GM12874 (cell line): ENCODE results near the gene BYSL.

Experiments used
- TF ChIP-seq, protein P1 (sequence below): IDR thresholded peaks from 2 replicates; pipeline ENCODE4 v1.5.1; 2011; ENCODE audit warnings: low read depth, mild to moderate bottlenecking, control low read depth, low read length, moderate library complexity; ENCODE audit not compliant: insufficient read depth

BYSL gene

DNA sequence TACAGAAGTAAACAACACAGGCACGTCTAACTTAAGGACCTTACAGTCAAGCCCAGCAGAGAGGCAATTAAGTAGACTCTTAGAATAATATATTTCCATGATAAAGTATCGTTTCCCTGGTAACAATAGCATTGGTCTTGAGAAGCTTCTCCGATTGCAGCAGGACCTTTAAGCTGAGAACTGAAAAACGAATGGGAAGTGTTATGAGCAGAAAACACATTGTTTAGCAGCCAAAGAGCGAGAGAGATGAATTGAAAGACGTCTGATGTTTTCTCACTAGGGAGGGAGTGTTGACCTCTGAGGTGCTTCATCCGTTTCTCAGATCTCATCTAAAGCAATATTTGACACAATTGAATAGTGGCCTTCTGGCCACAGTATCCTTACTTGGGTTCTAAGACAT lies 855 bp downstream of the BYSL start:
- TF ChIP-seq, protein P1, sequence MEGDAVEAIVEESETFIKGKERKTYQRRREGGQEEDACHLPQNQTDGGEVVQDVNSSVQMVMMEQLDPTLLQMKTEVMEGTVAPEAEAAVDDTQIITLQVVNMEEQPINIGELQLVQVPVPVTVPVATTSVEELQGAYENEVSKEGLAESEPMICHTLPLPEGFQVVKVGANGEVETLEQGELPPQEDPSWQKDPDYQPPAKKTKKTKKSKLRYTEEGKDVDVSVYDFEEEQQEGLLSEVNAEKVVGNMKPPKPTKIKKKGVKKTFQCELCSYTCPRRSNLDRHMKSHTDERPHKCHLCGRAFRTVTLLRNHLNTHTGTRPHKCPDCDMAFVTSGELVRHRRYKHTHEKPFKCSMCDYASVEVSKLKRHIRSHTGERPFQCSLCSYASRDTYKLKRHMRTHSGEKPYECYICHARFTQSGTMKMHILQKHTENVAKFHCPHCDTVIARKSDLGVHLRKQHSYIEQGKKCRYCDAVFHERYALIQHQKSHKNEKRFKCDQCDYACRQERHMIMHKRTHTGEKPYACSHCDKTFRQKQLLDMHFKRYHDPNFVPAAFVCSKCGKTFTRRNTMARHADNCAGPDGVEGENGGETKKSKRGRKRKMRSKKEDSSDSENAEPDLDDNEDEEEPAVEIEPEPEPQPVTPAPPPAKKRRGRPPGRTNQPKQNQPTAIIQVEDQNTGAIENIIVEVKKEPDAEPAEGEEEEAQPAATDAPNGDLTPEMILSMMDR, result no peak

DNA sequence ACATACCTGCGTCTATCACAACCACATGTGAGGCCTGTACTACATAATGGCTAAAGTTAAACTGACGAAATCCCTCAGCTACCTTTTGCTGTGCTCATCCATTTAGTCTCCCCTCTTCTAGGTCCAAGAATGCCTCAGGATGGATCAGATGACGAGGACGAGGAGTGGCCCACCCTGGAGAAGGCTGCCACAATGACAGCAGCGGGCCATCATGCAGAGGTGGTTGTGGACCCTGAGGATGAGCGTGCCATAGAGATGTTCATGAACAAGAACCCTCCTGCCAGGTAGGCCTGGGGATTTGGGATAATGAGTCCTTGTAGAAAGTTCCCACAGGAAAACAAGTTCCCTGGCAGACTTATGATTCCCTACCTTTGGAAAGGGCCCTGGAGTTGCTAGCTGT lies 6.0 kb downstream of the BYSL start:
- TF ChIP-seq, protein P1, result no peak

DNA sequence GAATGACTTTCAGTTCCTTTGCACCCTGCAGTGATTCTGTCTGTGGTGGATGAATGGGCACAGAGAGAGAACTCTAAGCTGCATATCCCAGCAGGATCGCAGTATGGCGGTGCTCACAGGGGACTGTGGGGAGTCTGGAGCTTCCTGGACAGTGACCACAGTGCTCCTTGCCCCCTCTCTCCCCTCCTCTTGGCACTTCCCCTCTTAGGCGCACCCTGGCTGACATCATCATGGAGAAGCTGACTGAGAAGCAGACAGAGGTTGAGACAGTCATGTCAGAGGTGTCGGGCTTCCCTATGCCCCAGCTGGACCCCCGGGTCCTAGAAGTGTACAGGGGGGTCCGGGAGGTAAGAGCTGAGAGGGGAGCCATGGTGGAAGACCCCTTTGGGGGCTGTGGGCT lies 8.6 kb downstream of the BYSL start:
- TF ChIP-seq, protein P1, result no peak

DNA sequence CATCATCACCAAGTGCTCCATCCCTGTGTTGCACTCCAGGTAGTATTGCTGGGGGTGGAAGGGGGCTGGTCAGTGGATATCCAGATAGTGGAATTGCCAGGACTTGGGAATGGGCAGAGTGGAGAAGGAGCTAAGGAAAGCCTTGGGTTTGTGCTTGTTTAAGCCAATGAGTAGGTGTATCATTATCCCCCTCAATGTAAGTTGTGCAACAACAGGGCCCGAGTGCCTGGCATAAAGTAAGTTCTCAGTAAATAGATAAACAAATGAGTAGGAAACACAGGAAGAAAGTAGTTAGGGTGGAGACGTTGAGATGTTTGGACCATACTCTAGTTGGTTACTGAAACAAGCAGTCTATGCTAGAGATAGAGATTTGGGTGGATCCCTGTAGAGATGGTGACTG lies 10.5 kb downstream of the BYSL start:
- TF ChIP-seq, protein P1, result no peak

GRCh38 chr6:41932378-41932777 lies 11.1 kb downstream of the BYSL start:
- TF ChIP-seq, protein P1, result no peak

- TF ChIP-seq, protein P1, result no peak
These were observed 13.2 kb downstream of the BYSL start for GRCh38 chr6:41934278-41935192.

GRCh38 chr6:41935193-41935574 lies 13.9 kb downstream of the BYSL start:
- TF ChIP-seq, protein P1, result no peak
